Trophoblast cell (in vitro differentiated cells and primary cell): Measurements from ENCODE around the gene GLIS1.

Source experiments
- DNase-seq, 2 donors: peaks; one replicate each; pipeline ENCODE4 v3.0.0-alpha.2; 2016
- H2AFZ ChIP-seq: 2 replicates; pipeline ENCODE4 v1.6.1; 2013; ENCODE audit warnings: low read length, moderate library complexity, mild to moderate bottlenecking; ENCODE audit not compliant: insufficient read depth, poor library complexity
- H2AK5ac ChIP-seq: 2 replicates; pipeline ENCODE4 v1.6.1; 2013; ENCODE audit warnings: mild to moderate bottlenecking, low read length
- H2BK120ac ChIP-seq: 2 replicates; pipeline ENCODE4 v1.6.1; 2013; ENCODE audit warnings: low read length, mild to moderate bottlenecking, moderate library complexity; ENCODE audit not compliant: insufficient read depth, poor library complexity
- H2BK12ac ChIP-seq: 2 replicates; pipeline ENCODE4 v1.6.1; 2013; ENCODE audit warnings: mild to moderate bottlenecking, low read length, moderate library complexity
- H2BK5ac ChIP-seq: 2 replicates; pipeline ENCODE4 v1.6.1; 2013; ENCODE audit warnings: low read length, low read depth, moderate library complexity, mild to moderate bottlenecking; ENCODE audit not compliant: poor library complexity
- H3K14ac ChIP-seq: 2 replicates; pipeline ENCODE4 v1.6.1; 2013; ENCODE audit warnings: mild to moderate bottlenecking, low read length
- H3K18ac ChIP-seq: 2 replicates; pipeline ENCODE4 v1.6.1; 2013; ENCODE audit warnings: mild to moderate bottlenecking, low read length
- H3K23ac ChIP-seq: 2 replicates; pipeline ENCODE4 v1.6.1; 2013; ENCODE audit warnings: low read length
- H3K27ac ChIP-seq: 2 replicates; pipeline ENCODE4 v1.5.1; 2013; ENCODE audit warnings: low read depth, mild to moderate bottlenecking, inconsistent platforms, low read length, moderate library complexity
- H3K27me3 ChIP-seq: 2 replicates; pipeline ENCODE4 v1.6.1; 2013; ENCODE audit warnings: inconsistent platforms, mild to moderate bottlenecking, low read length, moderate library complexity; ENCODE audit not compliant: insufficient read depth
- H3K36me3 ChIP-seq, 2 experiments: 1 replicate in 1 of 2; 2 replicates in 1 of 2; pipeline ENCODE4 v1.6.1; 2013; ENCODE audit warnings: low read length in 2 of 2, mild to moderate bottlenecking in 2 of 2, moderate library complexity in 1 of 2; ENCODE audit not compliant: insufficient read depth in 2 of 2, control insufficient read depth in 1 of 2
- H3K4ac ChIP-seq: 2 replicates; pipeline ENCODE4 v1.6.1; 2013; ENCODE audit warnings: low read depth, mild to moderate bottlenecking, low read length, moderate library complexity
- H3K4me1 ChIP-seq, 2 experiments: 1 replicate in 1 of 2; 2 replicates in 1 of 2; pipeline ENCODE4 v1.6.1; 2013; ENCODE audit warnings: low read length in 2 of 2, mild to moderate bottlenecking in 2 of 2, moderate library complexity in 1 of 2; ENCODE audit not compliant: insufficient read depth in 2 of 2, control insufficient read depth in 1 of 2
- H3K4me2 ChIP-seq: 2 replicates; pipeline ENCODE4 v1.6.1; 2013; ENCODE audit warnings: inconsistent platforms, mild to moderate bottlenecking, low read length, moderate library complexity
- H3K4me3 ChIP-seq: 2 replicates; pipeline ENCODE4 v1.5.1; 2013; ENCODE audit warnings: mild to moderate bottlenecking, low read depth, low read length, inconsistent platforms
- H3K79me1 ChIP-seq: one replicate; pipeline ENCODE4 v1.6.1; 2013; ENCODE audit warnings: low read length
- H3K79me2 ChIP-seq: 2 replicates; pipeline ENCODE4 v1.6.1; 2013; ENCODE audit warnings: low read length, mild to moderate bottlenecking; ENCODE audit not compliant: control insufficient read depth, insufficient read depth, poor library complexity
- H3K9ac ChIP-seq: 2 replicates; pipeline ENCODE4 v1.6.1; 2013; ENCODE audit warnings: mild to moderate bottlenecking, low read length
- H3K9me3 ChIP-seq: 2 replicates; pipeline ENCODE4 v1.6.1; 2013; ENCODE audit warnings: low read depth, mild to moderate bottlenecking, control low read depth, inconsistent platforms, low read length; ENCODE audit not compliant: insufficient read depth
- H4K12ac ChIP-seq: 2 replicates; pipeline ENCODE4 v1.6.1; 2013; ENCODE audit warnings: low read depth, mild to moderate bottlenecking, low read length, moderate library complexity
- H4K8ac ChIP-seq: 2 replicates; pipeline ENCODE4 v1.6.1; 2013; ENCODE audit warnings: low read depth, mild to moderate bottlenecking, low read length, moderate library complexity
- H4K91ac ChIP-seq: one replicate; pipeline ENCODE4 v1.6.1; 2013; ENCODE audit warnings: low read depth, mild to moderate bottlenecking, low read length, moderate library complexity
- WGBS: extraction: QIAGEN DNeasy Blood & Tissue Kit; methylation state at CpG from one replicate; pipeline ENCODE4 v1.1.7; 2013; ENCODE audit warnings: missing lambda C conversion rate; ENCODE audit not compliant: insufficient read length, insufficient coverage; ENCODE audit errors: extremely low coverage; 5-methylcytosine and 5-hydroxymethylcytosine counted together

Gene GLIS1

DNA sequence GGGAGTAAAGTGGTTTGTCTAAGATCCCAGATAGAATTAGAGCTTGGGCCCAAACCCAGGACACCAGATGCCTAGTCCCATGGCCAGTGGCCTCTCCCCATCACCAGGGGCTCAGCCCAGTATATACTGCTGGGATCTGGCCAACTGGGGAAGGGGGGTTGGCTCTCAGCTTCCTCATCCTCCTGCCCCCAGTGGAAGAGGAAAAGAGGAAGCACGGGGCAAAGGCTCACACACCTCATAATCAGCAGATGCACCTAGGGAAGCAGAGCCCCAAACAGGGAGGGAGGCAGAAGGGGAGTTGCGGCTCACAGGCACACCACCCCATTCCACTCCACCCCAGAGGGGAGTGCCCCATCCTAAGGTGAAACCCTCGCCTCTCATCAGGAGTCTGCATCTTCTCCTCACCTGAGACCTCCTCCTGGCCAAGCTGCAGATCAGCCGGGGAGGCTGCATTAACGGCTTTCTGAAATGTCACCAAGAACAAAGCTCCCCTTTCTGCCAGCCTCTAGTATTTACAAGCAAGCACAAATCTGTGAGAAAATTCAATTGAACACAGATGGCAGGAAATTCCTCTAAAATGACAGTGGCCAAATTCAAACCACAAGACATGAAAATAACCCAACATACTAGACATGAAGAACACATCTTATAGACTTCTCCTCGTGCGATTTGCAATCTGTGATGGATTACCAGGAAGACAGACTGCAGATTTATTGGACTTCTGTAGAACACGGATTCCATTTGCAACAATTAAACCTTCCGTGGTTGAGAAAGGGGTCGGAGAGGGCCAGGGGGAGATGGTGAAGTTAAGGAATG lies 82.8 kb downstream of the GLIS1 start:
- H3K23ac ChIP-seq: no peak overlapping the region
- H2AFZ ChIP-seq: no peak overlapping the region
- H3K4me3 ChIP-seq: no peak overlapping the region
- H3K27me3 ChIP-seq: no peaks in the 10 kb centered on the region
- H2BK5ac ChIP-seq: no peak overlapping the region
- no peak overlapping the region for H3K4me2 ChIP-seq
- no peak overlapping the region for H3K27ac ChIP-seq
- H4K8ac ChIP-seq: no peak overlapping the region
- no peaks in the 10 kb centered on the region for H3K4me1 ChIP-seq
- no peaks in the 10 kb centered on the region for H3K79me1 ChIP-seq
- H4K12ac ChIP-seq: no peak overlapping the region
- H3K36me3 ChIP-seq: no peaks in the 10 kb centered on the region
- H3K9me3 ChIP-seq: no peaks in the 10 kb centered on the region
- no peak overlapping the region for H2BK12ac ChIP-seq
- no peak overlapping the region for H2BK120ac ChIP-seq
- H4K91ac ChIP-seq: no peak overlapping the region
- H2AK5ac ChIP-seq: no peak overlapping the region
- no peak overlapping the region for H3K4ac ChIP-seq
- no peak overlapping the region for H3K18ac ChIP-seq
- H3K14ac ChIP-seq: no peak overlapping the region
- no CpG with 5 or more reads among the region's 10 CpGs for WGBS
- no peak for DNase-seq
- H3K79me2 ChIP-seq: no peaks in the 10 kb centered on the region
- no peak overlapping the region for H3K9ac ChIP-seq

DNA sequence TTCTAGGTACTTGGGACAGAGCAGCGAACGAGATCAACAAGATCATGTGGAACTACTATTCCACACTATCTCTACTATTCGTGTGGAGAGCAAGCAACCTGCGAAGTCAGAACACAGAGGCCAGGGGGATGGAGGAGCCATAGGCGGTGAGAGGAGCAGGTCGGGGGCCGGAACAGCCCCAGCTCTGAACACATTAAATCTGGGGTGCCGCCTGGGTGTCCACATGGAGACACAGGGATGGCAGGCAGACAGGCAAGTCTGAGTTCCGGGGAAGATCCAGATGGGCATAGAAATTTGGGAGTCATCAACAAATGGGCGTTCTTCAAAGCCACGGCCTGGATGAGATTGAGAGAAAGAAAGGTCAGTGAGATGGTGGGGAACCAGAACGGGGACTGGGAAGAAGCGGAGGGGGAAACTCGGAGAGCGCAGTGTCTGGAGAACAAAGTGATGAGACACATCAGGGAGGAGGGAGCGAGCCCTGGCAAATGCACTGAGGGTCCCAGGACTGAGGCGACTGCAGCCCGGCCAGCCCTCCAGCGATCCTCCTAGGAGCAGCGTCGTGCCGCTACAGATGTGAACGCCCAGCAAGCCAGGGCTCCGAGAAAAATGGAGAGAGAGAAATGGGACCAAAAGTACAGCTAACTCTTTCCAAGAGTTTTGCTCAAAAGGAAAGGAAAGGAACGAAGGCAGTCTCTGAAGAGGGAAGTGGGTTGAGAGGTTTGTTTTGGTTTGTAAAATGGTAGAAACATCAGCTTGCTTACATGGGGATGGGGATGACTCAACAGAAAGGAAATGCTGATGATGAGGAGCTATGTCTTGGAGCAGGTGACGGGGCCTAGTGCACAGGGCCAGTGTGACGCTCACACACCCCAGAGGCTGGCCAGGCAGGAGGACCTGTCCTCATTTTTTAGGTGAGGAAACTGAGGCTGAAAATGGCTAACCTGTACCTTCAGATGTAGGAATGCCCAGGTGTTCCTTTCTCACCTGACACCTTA lies 84.5 kb downstream of the GLIS1 start:
- Histone ChIP-seq H3K79me2 (no peaks in the 10 kb centered on the region), H2BK120ac (no peak overlapping the region), H3K4me1 (no peaks in the 10 kb centered on the region), H3K23ac (no peak overlapping the region), H3K4ac (no peak overlapping the region), H3K9me3 (no peaks in the 10 kb centered on the region), H3K4me3 (no peak overlapping the region), H4K8ac (no peak overlapping the region), H2AK5ac (no peak overlapping the region), H4K91ac (no peak overlapping the region), H3K36me3 (no peaks in the 10 kb centered on the region), H3K4me2 (no peak overlapping the region), H3K27ac (no peak overlapping the region), H3K18ac (no peak overlapping the region), H3K14ac (no peak overlapping the region), H3K9ac (no peak overlapping the region), H3K27me3 (no peaks in the 10 kb centered on the region), H4K12ac (no peak overlapping the region), H2AFZ (no peak overlapping the region), H3K79me1 (no peaks in the 10 kb centered on the region), H2BK12ac (no peak overlapping the region), H2BK5ac (no peak overlapping the region)
- no peak for DNase-seq
- no CpG with 5 or more reads among the region's 27 CpGs for WGBS

GRCh38 chr1:53653631-53654030 lies 85.3 kb downstream of the GLIS1 start:
- no peak overlapping the region for H2AK5ac ChIP-seq
- DNase-seq: no peak
- no CpG with 5 or more reads among the region's 5 CpGs for WGBS
- H3K4ac ChIP-seq: no peak overlapping the region
- no peak overlapping the region for H3K9ac ChIP-seq
- no peak overlapping the region for H2BK120ac ChIP-seq
- no peak overlapping the region for H4K91ac ChIP-seq
- no peak overlapping the region for H3K4me3 ChIP-seq
- no peaks in the 10 kb centered on the region for H3K36me3 ChIP-seq
- H4K12ac ChIP-seq: no peak overlapping the region
- no peak overlapping the region for H3K18ac ChIP-seq
- H2AFZ ChIP-seq: no peak overlapping the region
- H3K79me2 ChIP-seq: no peaks in the 10 kb centered on the region
- H4K8ac ChIP-seq: no peak overlapping the region
- no peaks in the 10 kb centered on the region for H3K9me3 ChIP-seq
- H2BK5ac ChIP-seq: no peak overlapping the region
- no peak overlapping the region for H2BK12ac ChIP-seq
- H3K14ac ChIP-seq: no peak overlapping the region
- no peak overlapping the region for H3K27ac ChIP-seq
- no peaks in the 10 kb centered on the region for H3K79me1 ChIP-seq
- no peaks in the 10 kb centered on the region for H3K4me1 ChIP-seq
- H3K27me3 ChIP-seq: no peaks in the 10 kb centered on the region
- H3K4me2 ChIP-seq: no peak overlapping the region
- no peak overlapping the region for H3K23ac ChIP-seq

- H3K4me3 ChIP-seq: no peak overlapping the region
- H3K9me3 ChIP-seq: no peaks in the 10 kb centered on the region
- H2BK5ac ChIP-seq: no peak overlapping the region
- H3K9ac ChIP-seq: no peak overlapping the region
- H3K4me1 ChIP-seq: no peaks in the 10 kb centered on the region
- H2AK5ac ChIP-seq: no peak overlapping the region
- H2BK12ac ChIP-seq: no peak overlapping the region
- no peaks in the 10 kb centered on the region for H3K27me3 ChIP-seq
- no peak overlapping the region for H3K18ac ChIP-seq
- H3K14ac ChIP-seq: no peak overlapping the region
- no CpG with 5 or more reads among the region's 7 CpGs for WGBS
- H3K36me3 ChIP-seq: no peaks in the 10 kb centered on the region
- DNase-seq: no peak
- no peak overlapping the region for H3K23ac ChIP-seq
- no peak overlapping the region for H3K4ac ChIP-seq
- no peaks in the 10 kb centered on the region for H3K79me1 ChIP-seq
- H4K91ac ChIP-seq: no peak overlapping the region
- H2AFZ ChIP-seq: no peak overlapping the region
- H3K4me2 ChIP-seq: no peak overlapping the region
- no peaks in the 10 kb centered on the region for H3K79me2 ChIP-seq
- no peak overlapping the region for H3K27ac ChIP-seq
- H2BK120ac ChIP-seq: no peak overlapping the region
- H4K12ac ChIP-seq: no peak overlapping the region
- no peak overlapping the region for H4K8ac ChIP-seq
These were observed 85.8 kb downstream of the GLIS1 start for GRCh38 chr1:53653200-53653575.
